GM19239 (cell line): Measurements from ENCODE around the gene AGBL3.

Experiments used
- DNase-seq: peaks from one replicate; pipeline ENCODE4 v3.0.0; 2011; ENCODE audit warnings: low spot score; ENCODE audit not compliant: insufficient read length
- FAIRE-seq: peaks from 2 replicates; lab custom pipeline; 2011; peaks lifted over from hg19 to GRCh38; lab: Jason Lieb, UNC

The AGBL3 gene

GRCh38 chr7:134986363-134987251 lies at the start of gene AGBL3:
TSS of gene AGBL3 (plus strand) at chr7:134986508. CDS start at chr7:134987934, 1,426 bp downstream.
- peak; percentile 96 for FAIRE-seq
- peak; percentile 68 for DNase-seq

GRCh38 chr7:134936893-134937510 lies 49.3 kb upstream of the AGBL3 start:
- FAIRE-seq (no peak), DNase-seq (no peak)

GRCh38 chr7:134938141-134938540 lies 48.2 kb upstream of the AGBL3 start:
- DNase-seq (no peak), FAIRE-seq (no peak)

GRCh38 chr7:134939136-134939535 lies 47.2 kb upstream of the AGBL3 start:
- no peak for DNase-seq
- no peak for FAIRE-seq

- no peak for FAIRE-seq
- no peak for DNase-seq
These were observed 45.6 kb upstream of the AGBL3 start for GRCh38 chr7:134940729-134941128.

GRCh38 chr7:134941185-134941900 lies 45.0 kb upstream of the AGBL3 start:
- no peak for DNase-seq
- no peak for FAIRE-seq

- no peak for FAIRE-seq
- DNase-seq, result no peak
These were observed 44.4 kb upstream of the AGBL3 start for GRCh38 chr7:134941952-134942351.

- FAIRE-seq, result no peak
- no peak for DNase-seq
These were observed 43.4 kb upstream of the AGBL3 start for GRCh38 chr7:134942690-134943466.

GRCh38 chr7:134943785-134944400 lies 42.4 kb upstream of the AGBL3 start:
- FAIRE-seq, result peak; percentile 78

GRCh38 chr7:134945691-134946090 lies 40.6 kb upstream of the AGBL3 start:
- DNase-seq (no peak), FAIRE-seq (no peak)

More at GRCh38 chr7:134943785-134944400, 42.4 kb upstream of the AGBL3 start:
- no peak for DNase-seq

GRCh38 chr7:134946260-134946659 lies 40.0 kb upstream of the AGBL3 start:
- DNase-seq, result no peak
- FAIRE-seq, result no peak

GRCh38 chr7:134947329-134947728 lies 39.0 kb upstream of the AGBL3 start:
- DNase-seq (no peak), FAIRE-seq (no peak)

GRCh38 chr7:134947831-134948230 lies 38.5 kb upstream of the AGBL3 start:
- DNase-seq (no peak), FAIRE-seq (no peak)

GRCh38 chr7:134948246-134948645 lies 38.1 kb upstream of the AGBL3 start:
- DNase-seq (no peak), FAIRE-seq (no peak)

- FAIRE-seq (no peak), DNase-seq (no peak)
These were observed 37.6 kb upstream of the AGBL3 start for GRCh38 chr7:134948736-134949135.

GRCh38 chr7:134949171-134949570 lies 37.1 kb upstream of the AGBL3 start:
- FAIRE-seq (no peak), DNase-seq (no peak)

- FAIRE-seq, result peak; percentile 82
- DNase-seq, result no peak
These were observed 31.9 kb upstream of the AGBL3 start for GRCh38 chr7:134954197-134955082.

GRCh38 chr7:134957005-134957404 lies 29.3 kb upstream of the AGBL3 start:
- DNase-seq (no peak), FAIRE-seq (peak; percentile 28)

- FAIRE-seq, result no peak
These were observed 26.5 kb upstream of the AGBL3 start for GRCh38 chr7:134959810-134960209.

More at GRCh38 chr7:134959810-134960209, 26.5 kb upstream of the AGBL3 start:
- no peak for DNase-seq
